GM12872 (cell line): ENCODE results near the gene TMEM209.

ENCODE experiments used
- CTCF ChIP-seq: IDR thresholded peaks from 3 replicates; pipeline ENCODE4 v1.5.1; 2011; ENCODE audit warnings: low read depth, mild to moderate bottlenecking, low read length, moderate library complexity; ENCODE audit not compliant: insufficient read depth

TMEM209 gene

GRCh38 chr7:130205084-130205947 lies at the start of gene TMEM209:
Gene TMEM209 (minus strand): TSS chr7:130205406. CDS start chr7:130205375, 31 bp downstream.
- TF ChIP-seq CTCF: no peak

- no peak for TF ChIP-seq CTCF
These were observed 49.3 kb upstream of the TMEM209 start for GRCh38 chr7:130254555-130254954.

- TF ChIP-seq CTCF: peak; percentile 93
These were observed 37.2 kb upstream of the TMEM209 start for GRCh38 chr7:130242198-130243014.

- TF ChIP-seq CTCF: no peak
These were observed 35.0 kb upstream of the TMEM209 start for GRCh38 chr7:130240240-130240639.

GRCh38 chr7:130234078-130234477 lies 28.9 kb upstream of the TMEM209 start:
- no peak for TF ChIP-seq CTCF

GRCh38 chr7:130232209-130232608 lies 27.0 kb upstream of the TMEM209 start:
- TF ChIP-seq CTCF: no peak

GRCh38 chr7:130231792-130232191 lies 26.6 kb upstream of the TMEM209 start:
- no peak for TF ChIP-seq CTCF
